ENCODE measurements around the gene IGFBP3.

Gene IGFBP3

GRCh38 chr7:45917064-45917463 lies 4.0 kb downstream of the IGFBP3 start:
- H3K4me3 Mint-ChIP-seq, result no peak overlapping the region
- H3K27ac Mint-ChIP-seq, result no peak overlapping the region
- H3K36me3 Mint-ChIP-seq, result no peaks in the 10 kb centered on the region
- H3K9me3 Mint-ChIP-seq (ENCODE audit: low read depth), result no peaks in the 10 kb centered on the region
- peaks cover 11% of the 10 kb centered on the region for H3K4me1 Mint-ChIP-seq (ENCODE audit: low read depth)
- peaks cover 26% of the 10 kb centered on the region for H3K27me3 Mint-ChIP-seq

- Mint-ChIP-seq H3K27me3 (peaks cover 28% of the 10 kb centered on the region), H3K4me1 (ENCODE audit: low read depth) (peaks cover 4% of the 10 kb centered on the region), H3K36me3 (no peaks in the 10 kb centered on the region), H3K9me3 (ENCODE audit: low read depth) (no peaks in the 10 kb centered on the region), H3K27ac (no peak overlapping the region), H3K4me3 (no peak overlapping the region)
Measured at GRCh38 chr7:45915606-45916005, 5.5 kb downstream of the IGFBP3 start.

- Mint-ChIP-seq H3K4me3 (no peak overlapping the region), H3K27me3 (peaks cover 23% of the 10 kb centered on the region), H3K9me3 (ENCODE audit: low read depth) (no peaks in the 10 kb centered on the region), H3K36me3 (no peaks in the 10 kb centered on the region), H3K27ac (no peak overlapping the region), H3K4me1 (ENCODE audit: low read depth) (no peaks in the 10 kb centered on the region)
Measured at GRCh38 chr7:45914911-45915310, 6.2 kb downstream of the IGFBP3 start.

GRCh38 chr7:45912972-45913371 lies 8.1 kb downstream of the IGFBP3 start:
- Mint-ChIP-seq H3K36me3 (no peaks in the 10 kb centered on the region), H3K27me3 (peaks cover 15% of the 10 kb centered on the region), H3K4me3 (no peak overlapping the region), H3K4me1 (ENCODE audit: low read depth) (no peaks in the 10 kb centered on the region), H3K27ac (no peak overlapping the region), H3K9me3 (ENCODE audit: low read depth) (no peaks in the 10 kb centered on the region)

GRCh38 chr7:45911311-45911710 lies 9.8 kb downstream of the IGFBP3 start:
- Mint-ChIP-seq H3K4me3 (no peak overlapping the region), H3K9me3 (ENCODE audit: low read depth) (no peaks in the 10 kb centered on the region), H3K27me3 (peaks cover 10% of the 10 kb centered on the region), H3K27ac (no peak overlapping the region), H3K4me1 (ENCODE audit: low read depth) (no peaks in the 10 kb centered on the region), H3K36me3 (no peaks in the 10 kb centered on the region)

- no peak overlapping the region for H3K4me3 Mint-ChIP-seq
- H3K27ac Mint-ChIP-seq, result no peak overlapping the region
- H3K27me3 Mint-ChIP-seq, result peaks cover 7% of the 10 kb centered on the region
- no peaks in the 10 kb centered on the region for H3K9me3 Mint-ChIP-seq (ENCODE audit: low read depth)
- no peaks in the 10 kb centered on the region for H3K4me1 Mint-ChIP-seq (ENCODE audit: low read depth)
- H3K36me3 Mint-ChIP-seq, result no peaks in the 10 kb centered on the region
Measured at GRCh38 chr7:45910855-45911254, 10.2 kb downstream of the IGFBP3 start.

GRCh38 chr7:45909561-45909960 lies 11.5 kb downstream of the IGFBP3 start:
- H3K4me3 Mint-ChIP-seq, result no peak overlapping the region
- H3K4me1 Mint-ChIP-seq (ENCODE audit: low read depth), result no peaks in the 10 kb centered on the region
- peaks cover 6% of the 10 kb centered on the region for H3K27me3 Mint-ChIP-seq
- no peaks in the 10 kb centered on the region for H3K36me3 Mint-ChIP-seq
- no peak overlapping the region for H3K27ac Mint-ChIP-seq
- no peaks in the 10 kb centered on the region for H3K9me3 Mint-ChIP-seq (ENCODE audit: low read depth)

- no peaks in the 10 kb centered on the region for H3K36me3 Mint-ChIP-seq
- H3K27me3 Mint-ChIP-seq, result peaks cover 7% of the 10 kb centered on the region
Measured at GRCh38 chr7:45902820-45903219, 18.3 kb downstream of the IGFBP3 start.

GRCh38 chr7:45901566-45901965 lies 19.5 kb downstream of the IGFBP3 start:
- H3K27ac Mint-ChIP-seq, result no peak overlapping the region

More at GRCh38 chr7:45902820-45903219, 18.3 kb downstream of the IGFBP3 start:
- no peaks in the 10 kb centered on the region for H3K4me1 Mint-ChIP-seq (ENCODE audit: low read depth)
- H3K4me3 Mint-ChIP-seq, result no peak overlapping the region
- H3K9me3 Mint-ChIP-seq (ENCODE audit: low read depth), result peaks cover 6% of the 10 kb centered on the region
- no peak overlapping the region for H3K27ac Mint-ChIP-seq

GRCh38 chr7:45898222-45898621 lies 22.9 kb downstream of the IGFBP3 start:
- no peaks in the 10 kb centered on the region for H3K4me1 Mint-ChIP-seq (ENCODE audit: low read depth)
- H3K9me3 Mint-ChIP-seq (ENCODE audit: low read depth), result peaks cover 3% of the 10 kb centered on the region
- no peak overlapping the region for H3K4me3 Mint-ChIP-seq
- peaks cover 25% of the 10 kb centered on the region for H3K27me3 Mint-ChIP-seq
- no peaks in the 10 kb centered on the region for H3K36me3 Mint-ChIP-seq
- no peak overlapping the region for H3K27ac Mint-ChIP-seq

More at GRCh38 chr7:45901566-45901965, 19.5 kb downstream of the IGFBP3 start:
- H3K9me3 Mint-ChIP-seq (ENCODE audit: low read depth), result peaks cover 6% of the 10 kb centered on the region
- H3K36me3 Mint-ChIP-seq, result no peaks in the 10 kb centered on the region
- H3K4me3 Mint-ChIP-seq, result no peak overlapping the region
- no peaks in the 10 kb centered on the region for H3K4me1 Mint-ChIP-seq (ENCODE audit: low read depth)
- H3K27me3 Mint-ChIP-seq, result peaks cover 11% of the 10 kb centered on the region

GRCh38 chr7:45897042-45897690 lies 23.9 kb downstream of the IGFBP3 start:
- Mint-ChIP-seq H3K36me3 (no peaks in the 10 kb centered on the region), H3K4me1 (ENCODE audit: low read depth) (no peaks in the 10 kb centered on the region)

GRCh38 chr7:45894665-45895062 lies 26.4 kb downstream of the IGFBP3 start:
- Mint-ChIP-seq H3K36me3 (no peaks in the 10 kb centered on the region), H3K9me3 (ENCODE audit: low read depth) (no peaks in the 10 kb centered on the region), H3K4me1 (ENCODE audit: low read depth) (no peaks in the 10 kb centered on the region), H3K4me3 (no peak overlapping the region), H3K27ac (no peak overlapping the region), H3K27me3 (peaks cover 27% of the 10 kb centered on the region)

More at GRCh38 chr7:45897042-45897690, 23.9 kb downstream of the IGFBP3 start:
- Mint-ChIP-seq H3K27ac (no peak overlapping the region), H3K9me3 (ENCODE audit: low read depth) (no peaks in the 10 kb centered on the region), H3K27me3 (peaks cover 28% of the 10 kb centered on the region), H3K4me3 (no peak overlapping the region)

- Mint-ChIP-seq H3K9me3 (ENCODE audit: low read depth) (no peaks in the 10 kb centered on the region), H3K4me3 (no peak overlapping the region)
Measured at GRCh38 chr7:45893996-45894664, 26.9 kb downstream of the IGFBP3 start.

GRCh38 chr7:45893374-45893995 lies 27.6 kb downstream of the IGFBP3 start:
- no peaks in the 10 kb centered on the region for H3K4me1 Mint-ChIP-seq (ENCODE audit: low read depth)
- H3K27me3 Mint-ChIP-seq, result peaks cover 30% of the 10 kb centered on the region
- H3K4me3 Mint-ChIP-seq, result no peak overlapping the region
- no peaks in the 10 kb centered on the region for H3K9me3 Mint-ChIP-seq (ENCODE audit: low read depth)
- no peak overlapping the region for H3K27ac Mint-ChIP-seq
- no peaks in the 10 kb centered on the region for H3K36me3 Mint-ChIP-seq

More at GRCh38 chr7:45893996-45894664, 26.9 kb downstream of the IGFBP3 start:
- H3K27ac Mint-ChIP-seq, result no peak overlapping the region
- no peaks in the 10 kb centered on the region for H3K36me3 Mint-ChIP-seq
- H3K4me1 Mint-ChIP-seq (ENCODE audit: low read depth), result no peaks in the 10 kb centered on the region
- peaks cover 30% of the 10 kb centered on the region for H3K27me3 Mint-ChIP-seq

GRCh38 chr7:45892407-45893035 lies 28.6 kb downstream of the IGFBP3 start:
- Mint-ChIP-seq H3K27me3 (peaks cover 32% of the 10 kb centered on the region), H3K36me3 (no peaks in the 10 kb centered on the region), H3K4me3 (no peak overlapping the region)

More at GRCh38 chr7:45892407-45893035, 28.6 kb downstream of the IGFBP3 start:
- no peaks in the 10 kb centered on the region for H3K9me3 Mint-ChIP-seq (ENCODE audit: low read depth)
- H3K27ac Mint-ChIP-seq, result no peak overlapping the region
- peaks cover 5% of the 10 kb centered on the region for H3K4me1 Mint-ChIP-seq (ENCODE audit: low read depth)
